Naive thymus-derived CD4-positive, alpha-beta T cell (primary cell): ENCODE measurements around the gene FAM13A. TPM values are rescaled to one million over a fixed set of nuclear protein-coding genes. Genes with fewer than 3 reads are reported as not detected.

Experiments
- ATAC-seq: fragments of 150-1000 bp; cut with Tn5 transposase; 2 replicates; pipeline ENCODE4 v1.10.0; 2021; ENCODE audit warnings: mild to moderate bottlenecking, moderate library complexity
- CTCF ChIA-PET: fragments of 350-600 bp; sonication (Branson Sonifier 250); formaldehyde crosslinking; loops from one replicate; lab custom pipeline; 2021; ENCODE audit warnings: antibody characterized with exemption; lab: Charles Lee
- POLR2A ChIA-PET: fragments of 350-600 bp; sonication (Branson Sonifier 250); formaldehyde crosslinking; loops from one replicate; lab custom pipeline; 2021; ENCODE audit warnings: antibody characterized with exemption, inconsistent platforms; lab: Charles Lee
- DNase-seq, 9 donors: peaks; one replicate each; pipeline versions ENCODE4 v3.0.0 to v3.0.0-alpha.2; 2020 to 2022; ENCODE audit warnings: mixed read lengths in 1 of 9
- H3K27ac ChIP-seq: one replicate; pipeline ENCODE4 v1.7.0; 2013; ENCODE audit warnings: mild to moderate bottlenecking, low read depth, low read length, moderate library complexity
- H3K27me3 ChIP-seq, 2 donors: one replicate each; pipeline ENCODE4 v1.7.0; 2013; ENCODE audit warnings: low read length in 2 of 2, mild to moderate bottlenecking in 2 of 2, moderate library complexity in 2 of 2; ENCODE audit not compliant: control insufficient read depth in 2 of 2, insufficient read depth in 2 of 2
- H3K36me3 ChIP-seq, 3 experiments: 1 replicate in 2 of 3; 2 replicates in 1 of 3; pipeline ENCODE4 v1.7.0; 2013; ENCODE audit warnings: low read length in 3 of 3, mild to moderate bottlenecking in 3 of 3, moderate library complexity in 1 of 3; ENCODE audit not compliant: insufficient read depth in 3 of 3, control insufficient read depth in 2 of 3
- H3K4me1 ChIP-seq, 2 donors: one replicate each; pipeline ENCODE4 v1.7.0; 2013; ENCODE audit warnings: low read length in 2 of 2, mild to moderate bottlenecking in 2 of 2, moderate library complexity in 1 of 2; ENCODE audit not compliant: control insufficient read depth in 2 of 2, insufficient read depth in 2 of 2
- H3K4me3 ChIP-seq: 2 replicates; pipeline ENCODE4 v1.7.0; 2013; ENCODE audit warnings: mild to moderate bottlenecking, low read length
- H3K9me3 ChIP-seq, 3 experiments: 1 replicate in 2 of 3; 2 replicates in 1 of 3; pipeline ENCODE4 v1.7.0; 2013; ENCODE audit warnings: low read length in 3 of 3; ENCODE audit not compliant: control insufficient read depth in 2 of 3
- H3K27ac Mint-ChIP-seq, 9 donors: one replicate each; pipeline ENCODE4 v1.8.0; 2020 to 2022; ENCODE audit warnings: mixed read lengths in 9 of 9, mild to moderate bottlenecking in 8 of 9, moderate library complexity in 5 of 9, inconsistent platforms in 2 of 9
- H3K27me3 Mint-ChIP-seq, 5 donors: one replicate each; pipeline ENCODE4 v1.8.0; 2021 to 2022; ENCODE audit warnings: mixed read lengths in 5 of 5, mild to moderate bottlenecking in 1 of 5
- H3K36me3 Mint-ChIP-seq, 5 donors: one replicate each; pipeline ENCODE4 v1.8.0; 2020 to 2022; ENCODE audit warnings: mixed read lengths in 5 of 5, mild to moderate bottlenecking in 3 of 5, inconsistent platforms in 1 of 5
- H3K4me1 Mint-ChIP-seq, 7 donors: one replicate each; pipeline ENCODE4 v1.8.0; 2020 to 2022; ENCODE audit warnings: mixed read lengths in 7 of 7, mild to moderate bottlenecking in 3 of 7, inconsistent platforms in 1 of 7
- H3K4me3 Mint-ChIP-seq, 10 donors: one replicate each; pipeline ENCODE4 v1.8.0; 2020 to 2022; ENCODE audit warnings: mild to moderate bottlenecking in 10 of 10, mixed read lengths in 10 of 10, moderate library complexity in 6 of 10, inconsistent platforms in 2 of 10
- H3K9me3 Mint-ChIP-seq, 11 donors: one replicate each; pipeline ENCODE4 v1.8.0; 2020 to 2022; ENCODE audit warnings: mixed read lengths in 11 of 11, mild to moderate bottlenecking in 4 of 11, inconsistent platforms in 1 of 11, moderate library complexity in 1 of 11
- intact Hi-C, 2 donors: fragments of 100-400 bp; cut with micrococcal nuclease; formaldehyde crosslinking; loops; one replicate each; pipeline ENCODE4 v1.15.1; 2023
- polyA plus RNA-seq, 2 donors: library from polyadenylated mRNA; unstranded; fragments of 300-500 nt; fragmentation: Illumina TruSeq; gene quantifications; one replicate each; pipeline ENCODE4 v1.2.3, GENCODE V29; 2021
- total RNA-seq, 6 experiments: library from RNA in 5 of 6; stranded (reverse) in 5 of 6; gene quantifications; 1 replicate in 5 of 6; 2 replicates in 1 of 6; pipeline ENCODE4 v1.2.3 and lab custom pipeline; 2021 to 2026

FAM13A gene
- total and polyA plus RNA-seq, 7 experiments from 2014 or later, result 4.5 to 60.4 (median 10.2) TPM

DNA sequence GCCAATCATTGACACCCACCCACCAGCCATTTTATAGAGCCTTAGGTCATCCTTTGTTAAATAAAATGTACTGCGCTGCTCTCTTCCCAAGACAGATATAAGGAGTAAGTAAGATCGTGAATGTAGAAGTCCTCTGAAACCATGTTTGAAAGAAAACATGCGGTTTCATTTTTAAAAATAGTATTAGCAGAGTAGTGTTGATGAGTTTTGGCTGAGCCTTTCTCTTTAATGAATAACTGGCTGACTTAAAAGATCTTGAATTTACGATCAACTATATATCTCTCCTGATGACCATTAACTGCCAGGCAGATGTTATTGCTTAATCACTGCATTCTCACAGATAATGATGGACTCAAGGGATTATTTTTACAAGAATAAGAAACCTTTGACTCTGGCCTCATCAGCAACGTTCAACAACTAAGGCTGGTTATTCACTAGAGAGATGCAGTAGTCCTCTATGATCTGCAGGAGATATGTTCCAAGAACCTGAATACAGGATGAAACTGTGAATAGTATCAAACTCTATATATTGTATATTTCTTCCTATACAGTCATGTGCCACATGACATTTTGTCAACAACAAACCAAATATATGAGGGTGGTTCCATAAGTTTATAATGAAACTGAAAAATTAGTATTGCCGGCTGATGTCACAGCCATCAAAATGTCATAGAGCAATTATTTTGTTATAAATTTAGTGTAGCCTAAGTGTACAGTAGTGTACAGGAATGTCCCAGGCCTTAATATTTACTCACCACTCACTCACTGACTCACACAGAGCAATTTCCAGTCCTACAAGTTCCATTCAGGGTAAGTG is 80.8 kb downstream of the FAM13A start:
- peaks cover 0 to 22% (median 9%) of the 10 kb centered on the region in 11 donors for H3K9me3 Mint-ChIP-seq
- Histone ChIP-seq H3K4me3 (no peak overlapping the region), H3K27ac (no peak overlapping the region), H3K9me3 (no peaks in the 10 kb centered on the region), H3K36me3 (no peaks in the 10 kb centered on the region), H3K27me3 (no peaks in the 10 kb centered on the region), H3K4me1 (no peaks in the 10 kb centered on the region)
- H3K27ac Mint-ChIP-seq, result no peak overlapping the region
- CTCF ChIA-PET, result no interaction called here
- DNase-seq, result no peak
- H3K4me3 Mint-ChIP-seq, result no peak overlapping the region
- peaks cover 0 to 13% (median 3%) of the 10 kb centered on the region in 5 donors for H3K27me3 Mint-ChIP-seq
- intact Hi-C loops, result no loop called here
- H3K4me1 Mint-ChIP-seq, result no peaks in the 10 kb centered on the region
- peaks cover 0 to 9% (median 3%) of the 10 kb centered on the region in 5 donors for H3K36me3 Mint-ChIP-seq
- ATAC-seq, result no peak
- POLR2A ChIA-PET, result no interaction called here

DNA sequence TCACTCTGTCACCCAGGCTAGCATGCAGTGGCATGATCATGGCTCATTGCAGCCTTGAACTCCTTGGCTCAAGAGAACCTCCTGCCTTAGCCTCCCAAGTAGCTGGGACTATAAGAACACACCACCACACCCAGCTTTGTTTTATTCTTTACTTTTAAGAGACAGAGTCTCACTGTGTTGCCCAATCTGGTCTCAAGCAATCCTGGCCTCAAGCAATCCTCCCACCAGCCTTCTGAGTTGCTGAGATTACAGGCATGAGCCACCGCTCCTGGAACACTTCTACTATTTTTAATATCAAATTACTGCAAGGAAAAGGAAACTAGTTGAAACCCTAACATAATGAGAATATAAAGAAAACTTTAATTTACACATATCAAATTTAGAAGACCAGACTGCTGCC is 85.4 kb downstream of the FAM13A start:
- DNase-seq, result no peak
- Mint-ChIP-seq H3K4me3 (no peak overlapping the region), H3K27me3 (peaks cover 0 to 20% (median 4%) of the 10 kb centered on the region in 5 donors), H3K36me3 (peaks cover 0 to 9% (median 3%) of the 10 kb centered on the region in 5 donors), H3K9me3 (peaks cover 0 to 22% (median 9%) of the 10 kb centered on the region in 11 donors), H3K4me1 (peaks cover 0 to 2% (median 0%) of the 10 kb centered on the region in 7 donors), H3K27ac (no peak overlapping the region)
- Histone ChIP-seq H3K27ac (no peak overlapping the region), H3K4me3 (no peak overlapping the region), H3K9me3 (no peaks in the 10 kb centered on the region), H3K4me1 (no peaks in the 10 kb centered on the region), H3K27me3 (no peaks in the 10 kb centered on the region), H3K36me3 (no peaks in the 10 kb centered on the region)
- no peak for ATAC-seq
- ChIA-PET POLR2A (no interaction called here), CTCF (no interaction called here)
- intact Hi-C loops, result no loop called here

DNA sequence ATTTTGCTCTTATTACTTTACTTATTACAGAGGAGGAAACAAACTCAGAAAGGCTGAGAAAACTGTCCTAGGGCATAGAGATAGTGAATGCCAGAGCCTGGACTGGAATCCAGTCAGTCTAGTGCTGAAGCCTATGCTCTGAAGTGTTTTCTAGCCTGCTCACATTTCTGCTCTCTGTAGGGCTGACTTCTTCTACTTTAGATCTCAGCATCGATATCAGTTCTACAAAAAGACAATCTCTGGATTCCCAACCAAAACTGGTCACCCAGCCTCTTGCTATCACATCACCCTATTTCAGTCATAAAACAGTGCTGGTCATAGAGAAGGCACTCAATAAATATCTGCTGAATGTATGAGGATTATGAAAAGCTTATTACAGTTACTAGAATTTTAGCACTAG is 87.2 kb downstream of the FAM13A start:
- Histone ChIP-seq H3K9me3 (no peaks in the 10 kb centered on the region), H3K4me3 (no peak overlapping the region), H3K4me1 (no peaks in the 10 kb centered on the region), H3K27me3 (no peaks in the 10 kb centered on the region), H3K36me3 (no peaks in the 10 kb centered on the region), H3K27ac (no peak overlapping the region)
- H3K4me3 Mint-ChIP-seq, result no peak overlapping the region
- H3K27me3 Mint-ChIP-seq, result peaks cover 0 to 17% (median 4%) of the 10 kb centered on the region in 5 donors
- peaks cover 0 to 10% (median 3%) of the 10 kb centered on the region in 5 donors for H3K36me3 Mint-ChIP-seq
- H3K9me3 Mint-ChIP-seq, result peaks cover 0 to 18% (median 9%) of the 10 kb centered on the region in 11 donors
- H3K4me1 Mint-ChIP-seq, result peaks cover 0 to 2% (median 0%) of the 10 kb centered on the region in 7 donors
- intact Hi-C loops, result no loop called here
- ATAC-seq (no peak), DNase-seq (no peak)
- H3K27ac Mint-ChIP-seq, result peak overlapping the region in 2 of 9 donors; percentile 24 to 68
- POLR2A ChIA-PET, result no interaction called here
- CTCF ChIA-PET, result no interaction called here

DNA sequence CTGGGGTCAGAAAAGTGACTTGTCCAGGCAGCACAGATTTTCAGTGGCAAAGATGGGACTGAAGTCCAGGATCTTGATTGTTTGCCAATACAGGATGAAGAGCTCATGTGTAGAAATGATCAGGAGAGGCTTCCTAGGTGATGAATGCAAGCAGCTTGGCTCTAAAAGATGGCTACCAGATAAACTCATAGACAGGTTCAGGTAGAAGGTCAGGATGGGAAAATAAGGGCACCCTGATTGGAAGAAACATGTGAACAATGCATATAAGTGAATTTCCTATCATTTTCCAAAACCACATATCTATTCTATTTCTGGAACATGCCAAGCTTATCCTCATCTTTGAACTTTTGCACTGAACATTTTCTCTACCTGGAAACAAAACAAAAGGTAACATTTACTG is 87.7 kb downstream of the FAM13A start:
- Mint-ChIP-seq H3K27ac (peak overlapping the region in 1 of 9 donors; percentile 68), H3K27me3 (peaks cover 0 to 17% (median 0%) of the 10 kb centered on the region in 5 donors), H3K36me3 (peaks cover 0 to 10% (median 3%) of the 10 kb centered on the region in 5 donors), H3K4me1 (peaks cover 0 to 2% (median 0%) of the 10 kb centered on the region in 7 donors), H3K4me3 (no peak overlapping the region), H3K9me3 (peaks cover 0 to 14% (median 9%) of the 10 kb centered on the region in 11 donors)
- H3K4me1 ChIP-seq, result no peaks in the 10 kb centered on the region
- ChIA-PET POLR2A (no interaction called here), CTCF (interaction anchor here (0.6 kb wide), 1 partner anchor 635 kb away, joined by 3 read pairs; no protein-coding TSS in a partner anchor)
- no peaks in the 10 kb centered on the region for H3K9me3 ChIP-seq
- H3K36me3 ChIP-seq, result no peaks in the 10 kb centered on the region
- ATAC-seq, result no peak
- intact Hi-C loops, result no loop called here
- H3K27me3 ChIP-seq, result no peaks in the 10 kb centered on the region
- no peak for DNase-seq
- no peak overlapping the region for H3K27ac ChIP-seq
- no peak overlapping the region for H3K4me3 ChIP-seq

DNA sequence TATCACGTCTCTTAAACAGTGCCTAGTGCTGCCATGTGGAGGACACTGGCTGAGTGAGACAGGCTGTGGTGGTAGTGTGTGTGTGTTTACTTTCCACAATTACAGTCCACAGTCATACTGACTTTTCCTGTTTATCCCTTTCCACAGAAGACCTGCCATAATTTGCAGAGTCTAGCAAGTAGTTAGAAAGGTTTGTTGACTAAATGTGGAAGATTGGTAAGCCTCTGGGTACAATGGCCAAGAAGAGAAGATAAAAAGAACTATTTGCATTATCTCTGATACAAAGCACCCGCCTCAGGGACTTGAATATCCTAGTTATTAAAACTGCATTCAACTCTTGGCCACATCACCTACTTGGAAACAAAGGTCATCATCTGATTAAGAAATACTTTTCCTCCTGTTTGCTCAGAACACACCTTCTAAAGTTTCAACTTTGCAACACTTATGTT is 89.1 kb downstream of the FAM13A start:
- H3K36me3 ChIP-seq, result no peaks in the 10 kb centered on the region
- H3K9me3 ChIP-seq, result no peaks in the 10 kb centered on the region
- H3K27me3 ChIP-seq, result no peaks in the 10 kb centered on the region
- ATAC-seq (no peak), DNase-seq (no peak)
- CTCF ChIA-PET, result no interaction called here
- H3K9me3 Mint-ChIP-seq, result peaks cover 0 to 2% (median 1%) of the 10 kb centered on the region in 11 donors
- POLR2A ChIA-PET, result no interaction called here
- no peaks in the 10 kb centered on the region for H3K4me1 ChIP-seq
- no peak overlapping the region for H3K4me3 ChIP-seq
- H3K27me3 Mint-ChIP-seq, result peaks cover 0 to 17% (median 0%) of the 10 kb centered on the region in 5 donors
- no peak overlapping the region for H3K4me3 Mint-ChIP-seq
- H3K36me3 Mint-ChIP-seq, result peaks cover 0 to 7% (median 0%) of the 10 kb centered on the region in 5 donors
- H3K27ac Mint-ChIP-seq, result no peak overlapping the region
- intact Hi-C loops, result no loop called here
- no peak overlapping the region for H3K27ac ChIP-seq
- H3K4me1 Mint-ChIP-seq, result peaks cover 0 to 8% (median 4%) of the 10 kb centered on the region in 7 donors

DNA sequence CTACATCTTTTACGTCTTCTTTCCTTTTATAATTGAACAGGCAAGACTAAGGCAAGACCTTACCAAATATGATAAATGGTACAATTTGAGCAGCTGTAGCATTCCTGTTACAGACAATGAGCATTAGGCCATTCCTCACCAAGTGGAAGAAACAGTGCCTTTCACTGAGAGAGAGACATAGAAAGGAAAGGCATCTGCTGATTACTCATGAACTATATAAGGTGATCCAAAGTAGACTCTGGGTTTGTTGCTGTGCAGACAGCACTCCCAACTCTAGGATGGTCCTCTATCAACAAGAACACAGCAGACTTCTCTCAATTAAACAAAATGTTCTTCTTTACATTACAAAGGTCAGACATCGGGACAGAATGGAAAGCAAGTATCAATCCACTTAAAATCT is 91.9 kb downstream of the FAM13A start:
- Mint-ChIP-seq H3K27me3 (peaks cover 0 to 15% (median 0%) of the 10 kb centered on the region in 5 donors), H3K9me3 (peaks cover 0 to 2% (median 0%) of the 10 kb centered on the region in 11 donors), H3K27ac (no peak overlapping the region), H3K36me3 (peaks cover 0 to 16% (median 0%) of the 10 kb centered on the region in 5 donors), H3K4me3 (no peak overlapping the region), H3K4me1 (peaks cover 0 to 19% (median 13%) of the 10 kb centered on the region in 7 donors)
- Histone ChIP-seq H3K9me3 (no peaks in the 10 kb centered on the region), H3K36me3 (no peaks in the 10 kb centered on the region), H3K4me1 (peaks cover 0 to 8% of the 10 kb centered on the region in 2 donors), H3K4me3 (no peak overlapping the region), H3K27ac (no peak overlapping the region), H3K27me3 (no peaks in the 10 kb centered on the region)
- CTCF ChIA-PET, result no interaction called here
- no peak for ATAC-seq
- intact Hi-C loops, result no loop called here
- POLR2A ChIA-PET, result no interaction called here
- no peak for DNase-seq
